WTC11 (cell line): Measurements from ENCODE around the gene TNS3. TPM values are rescaled to one million over a fixed set of nuclear protein-coding genes. Genes with fewer than 3 reads are reported as not detected.

ENCODE experiments used
- ATAC-seq: fragments of 200-7000 bp; cut with Tn5 transposase; 2 replicates; pipeline ENCODE4 v1.10.0; 2021; ENCODE audit warnings: mild to moderate bottlenecking, moderate library complexity
- CTCF ChIA-PET: fragments of 300-600 bp; sonication (Branson Sonifier 250); formaldehyde crosslinking; loops from one replicate; lab custom pipeline; 2021; ENCODE audit warnings: antibody characterized with exemption; lab: Charles Lee
- POLR2A ChIA-PET: fragments of 350-600 bp; sonication (Branson Sonifier 250); formaldehyde crosslinking; loops from one replicate; lab custom pipeline; 2021; ENCODE audit warnings: antibody characterized with exemption; lab: Charles Lee
- DNase-seq: peaks from one replicate; pipeline ENCODE4 v3.0.0; 2021; ENCODE audit warnings: low spot score
- H3K27ac Mint-ChIP-seq: 2 replicates; pipeline ENCODE4 v1.8.0; 2021; ENCODE audit warnings: mixed read lengths
- H3K27me3 Mint-ChIP-seq: 2 replicates; pipeline ENCODE4 v1.8.0; 2021; ENCODE audit warnings: low read depth, mild to moderate bottlenecking, moderate library complexity, mixed read lengths
- H3K36me3 Mint-ChIP-seq: 2 replicates; pipeline ENCODE4 v1.8.0; 2021; ENCODE audit warnings: mixed read lengths
- H3K4me1 Mint-ChIP-seq: 2 replicates; pipeline ENCODE4 v1.8.0; 2022; ENCODE audit warnings: mixed read lengths
- H3K4me3 Mint-ChIP-seq: 2 replicates; pipeline ENCODE4 v1.8.0; 2021; ENCODE audit warnings: mild to moderate bottlenecking, moderate library complexity, mixed read lengths
- H3K9me3 Mint-ChIP-seq: 2 replicates; pipeline ENCODE4 v1.8.0; 2021; ENCODE audit warnings: mixed read lengths
- ELF4 ChIP-seq: sonication (generic); formaldehyde crosslinking; IDR thresholded peaks from 2 replicates; pipeline ENCODE4 v1.8.1; 2022; ENCODE audit warnings: low read depth, mild to moderate bottlenecking, moderate library complexity, missing genetic modification reagents
- EMX1 ChIP-seq: fragments of 250-450 bp; sonication (Bioruptor Pico); IDR thresholded peaks from 2 replicates; pipeline ENCODE4 v1.8.0; 2021; ENCODE audit warnings: mild to moderate bottlenecking
- ETV6 ChIP-seq: sonication (generic); formaldehyde crosslinking; IDR thresholded peaks from 2 replicates; pipeline ENCODE4 v1.8.1; 2022; ENCODE audit warnings: mild to moderate bottlenecking, missing genetic modification reagents
- FOXJ3 ChIP-seq: sonication (generic); formaldehyde crosslinking; IDR thresholded peaks from 2 replicates; pipeline ENCODE4 v1.9.0; 2021; ENCODE audit warnings: missing genetic modification reagents, mild to moderate bottlenecking, borderline replicate concordance
- GTF2I ChIP-seq: fragments of 250-450 bp; sonication (Bioruptor Pico); conservative IDR thresholded peaks from 2 replicates; pipeline ENCODE4 v1.4.0; 2021; ENCODE audit warnings: mild to moderate bottlenecking
- JUN ChIP-seq: sonication (generic); formaldehyde crosslinking; IDR thresholded peaks from 2 replicates; pipeline ENCODE4 v1.8.0; 2023; ENCODE audit warnings: mild to moderate bottlenecking, missing genetic modification reagents
- KAT7 ChIP-seq: sonication (generic); formaldehyde crosslinking; IDR thresholded peaks from 2 replicates; pipeline ENCODE4 v1.8.1; 2023; ENCODE audit warnings: missing genetic modification reagents, mild to moderate bottlenecking, borderline replicate concordance
- MXD4 ChIP-seq: fragments of 250-450 bp; sonication (Bioruptor Pico); IDR thresholded peaks from 2 replicates; pipeline ENCODE4 v1.8.0; 2021; ENCODE audit warnings: mild to moderate bottlenecking, moderate library complexity, borderline replicate concordance
- NFYB ChIP-seq: sonication (generic); formaldehyde crosslinking; conservative IDR thresholded peaks from 2 replicates; pipeline ENCODE4 v1.8.0; 2022; ENCODE audit warnings: low read depth, missing genetic modification reagents
- OVOL2 ChIP-seq: fragments of 250-450 bp; sonication (Bioruptor Pico); IDR thresholded peaks from 2 replicates; pipeline ENCODE4 v1.9.0; 2021; ENCODE audit warnings: mild to moderate bottlenecking, borderline replicate concordance
- RORB ChIP-seq: fragments of 250-450 bp; sonication (Bioruptor Pico); IDR thresholded peaks from 2 replicates; pipeline ENCODE4 v1.9.0; 2021; ENCODE audit warnings: mild to moderate bottlenecking
- SMAD3 ChIP-seq: sonication (generic); formaldehyde crosslinking; IDR thresholded peaks from 2 replicates; pipeline ENCODE4 v1.8.0; 2022; ENCODE audit warnings: missing genetic modification reagents, mild to moderate bottlenecking, borderline replicate concordance
- TCF7 ChIP-seq: sonication (generic); formaldehyde crosslinking; IDR thresholded peaks from 2 replicates; pipeline ENCODE4 v1.8.0; 2022; ENCODE audit warnings: mild to moderate bottlenecking, low read depth, missing genetic modification reagents, moderate library complexity
- TEAD1 ChIP-seq: sonication (generic); formaldehyde crosslinking; IDR thresholded peaks from 2 replicates; pipeline ENCODE4 v1.8.0; 2022; ENCODE audit warnings: mild to moderate bottlenecking, missing genetic modification reagents
- TP53 ChIP-seq: sonication (generic); formaldehyde crosslinking; IDR thresholded peaks from 2 replicates; pipeline ENCODE4 v1.8.1; 2023; ENCODE audit warnings: mild to moderate bottlenecking, missing genetic modification reagents
- ZBTB21 ChIP-seq: sonication (generic); formaldehyde crosslinking; IDR thresholded peaks from 2 replicates; pipeline ENCODE4 v1.8.1; 2023; ENCODE audit warnings: mild to moderate bottlenecking, missing genetic modification reagents, borderline replicate concordance
- ZNF121 ChIP-seq: sonication (generic); formaldehyde crosslinking; IDR thresholded peaks from 2 replicates; pipeline ENCODE4 v1.8.0; 2023; ENCODE audit warnings: missing genetic modification reagents
- ZNF138 ChIP-seq: sonication (generic); formaldehyde crosslinking; conservative IDR thresholded peaks from 2 replicates; pipeline ENCODE4 v1.8.1; 2022; ENCODE audit warnings: mild to moderate bottlenecking, moderate library complexity, missing genetic modification reagents
- ZNF396 ChIP-seq: fragments of 250-450 bp; sonication (Bioruptor Pico); IDR thresholded peaks from 2 replicates; pipeline ENCODE4 v1.8.0; 2021; ENCODE audit warnings: mild to moderate bottlenecking, moderate library complexity, borderline replicate concordance
- total RNA-seq: library from RNA; stranded (reverse); gene quantifications from 3 replicates; pipeline ENCODE4 v1.2.3, GENCODE V29; 2021
- TF ChIP-seq, protein P1 (sequence below): sonication (generic); formaldehyde crosslinking; IDR thresholded peaks from 2 replicates; pipeline ENCODE4 v1.8.1; 2022; ENCODE audit warnings: mild to moderate bottlenecking, missing genetic modification reagents, moderate library complexity, borderline replicate concordance
- TF ChIP-seq, protein P2 (sequence below): fragments of 200-600 bp; IDR thresholded peaks from 2 replicates; pipeline ENCODE4 v1.8.0; 2022; ENCODE audit warnings: antibody characterized with exemption
- TF ChIP-seq, protein P3 (sequence below): sonication (generic); formaldehyde crosslinking; IDR thresholded peaks from 2 replicates; pipeline ENCODE4 v1.8.0; 2022; ENCODE audit warnings: mild to moderate bottlenecking, missing genetic modification reagents
- TF ChIP-seq, protein P4 (sequence below): sonication (generic); formaldehyde crosslinking; IDR thresholded peaks from 2 replicates; pipeline ENCODE4 v1.8.0; 2022; ENCODE audit warnings: missing genetic modification reagents
- TF ChIP-seq, protein P5 (sequence below): sonication (generic); formaldehyde crosslinking; IDR thresholded peaks from 2 replicates; pipeline ENCODE4 v1.8.1; 2023; ENCODE audit warnings: mild to moderate bottlenecking, missing genetic modification reagents
- TF ChIP-seq, protein P6 (sequence below): sonication (generic); formaldehyde crosslinking; IDR thresholded peaks from 2 replicates; pipeline ENCODE4 v1.8.0; 2022; ENCODE audit warnings: mild to moderate bottlenecking, missing genetic modification reagents

Gene TNS3
- total RNA-seq, 1 experiment from 2014 or later, result 37.7 TPM

DNA sequence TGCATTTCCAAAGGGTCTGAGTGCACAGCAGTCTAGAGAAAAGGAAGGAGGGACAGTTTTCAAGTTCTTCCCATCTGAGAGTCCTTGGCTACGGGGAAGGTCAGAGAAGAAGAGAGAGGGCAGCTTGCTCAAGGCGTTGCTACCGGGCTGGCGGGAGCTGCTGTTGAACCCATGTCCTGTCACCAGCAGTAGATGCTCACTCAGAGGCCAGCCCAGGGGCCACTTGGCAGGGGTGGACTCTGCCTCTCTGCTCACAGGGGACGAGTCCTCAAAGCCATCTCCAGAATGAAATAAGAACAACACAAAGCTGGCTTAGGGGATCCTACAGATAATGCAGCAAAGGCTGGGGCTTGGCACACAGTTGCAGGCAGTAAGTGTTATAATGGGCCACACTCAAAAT, 231.5 kb downstream of the TNS3 start:
- no peaks in the 10 kb centered on the region for H3K36me3 Mint-ChIP-seq
- DNase-seq (peak; percentile 4), ATAC-seq (no peak)
- no peaks in the 10 kb centered on the region for H3K9me3 Mint-ChIP-seq
- TF ChIP-seq, protein P1, sequence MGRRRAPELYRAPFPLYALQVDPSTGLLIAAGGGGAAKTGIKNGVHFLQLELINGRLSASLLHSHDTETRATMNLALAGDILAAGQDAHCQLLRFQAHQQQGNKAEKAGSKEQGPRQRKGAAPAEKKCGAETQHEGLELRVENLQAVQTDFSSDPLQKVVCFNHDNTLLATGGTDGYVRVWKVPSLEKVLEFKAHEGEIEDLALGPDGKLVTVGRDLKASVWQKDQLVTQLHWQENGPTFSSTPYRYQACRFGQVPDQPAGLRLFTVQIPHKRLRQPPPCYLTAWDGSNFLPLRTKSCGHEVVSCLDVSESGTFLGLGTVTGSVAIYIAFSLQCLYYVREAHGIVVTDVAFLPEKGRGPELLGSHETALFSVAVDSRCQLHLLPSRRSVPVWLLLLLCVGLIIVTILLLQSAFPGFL (CRISPR knock-in tag), result no peak
- TF ChIP-seq, protein P2, sequence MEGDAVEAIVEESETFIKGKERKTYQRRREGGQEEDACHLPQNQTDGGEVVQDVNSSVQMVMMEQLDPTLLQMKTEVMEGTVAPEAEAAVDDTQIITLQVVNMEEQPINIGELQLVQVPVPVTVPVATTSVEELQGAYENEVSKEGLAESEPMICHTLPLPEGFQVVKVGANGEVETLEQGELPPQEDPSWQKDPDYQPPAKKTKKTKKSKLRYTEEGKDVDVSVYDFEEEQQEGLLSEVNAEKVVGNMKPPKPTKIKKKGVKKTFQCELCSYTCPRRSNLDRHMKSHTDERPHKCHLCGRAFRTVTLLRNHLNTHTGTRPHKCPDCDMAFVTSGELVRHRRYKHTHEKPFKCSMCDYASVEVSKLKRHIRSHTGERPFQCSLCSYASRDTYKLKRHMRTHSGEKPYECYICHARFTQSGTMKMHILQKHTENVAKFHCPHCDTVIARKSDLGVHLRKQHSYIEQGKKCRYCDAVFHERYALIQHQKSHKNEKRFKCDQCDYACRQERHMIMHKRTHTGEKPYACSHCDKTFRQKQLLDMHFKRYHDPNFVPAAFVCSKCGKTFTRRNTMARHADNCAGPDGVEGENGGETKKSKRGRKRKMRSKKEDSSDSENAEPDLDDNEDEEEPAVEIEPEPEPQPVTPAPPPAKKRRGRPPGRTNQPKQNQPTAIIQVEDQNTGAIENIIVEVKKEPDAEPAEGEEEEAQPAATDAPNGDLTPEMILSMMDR, result no peak
- TF ChIP-seq KAT7 (no peak), ZNF121 (CRISPR knock-in tag) (no peak), TP53 (no peak), MXD4 (CRISPR knock-in tag) (no peak), EMX1 (no peak), GTF2I (CRISPR knock-in tag) (no peak), ETV6 (CRISPR knock-in tag) (no peak), FOXJ3 (CRISPR knock-in tag) (no peak), RORB (CRISPR knock-in tag) (no peak), ZNF396 (CRISPR knock-in tag) (no peak), OVOL2 (no peak), ZNF138 (CRISPR knock-in tag) (no peak), NFYB (CRISPR knock-in tag) (no peak), SMAD3 (no peak), TCF7 (no peak)
- TF ChIP-seq, protein P3, sequence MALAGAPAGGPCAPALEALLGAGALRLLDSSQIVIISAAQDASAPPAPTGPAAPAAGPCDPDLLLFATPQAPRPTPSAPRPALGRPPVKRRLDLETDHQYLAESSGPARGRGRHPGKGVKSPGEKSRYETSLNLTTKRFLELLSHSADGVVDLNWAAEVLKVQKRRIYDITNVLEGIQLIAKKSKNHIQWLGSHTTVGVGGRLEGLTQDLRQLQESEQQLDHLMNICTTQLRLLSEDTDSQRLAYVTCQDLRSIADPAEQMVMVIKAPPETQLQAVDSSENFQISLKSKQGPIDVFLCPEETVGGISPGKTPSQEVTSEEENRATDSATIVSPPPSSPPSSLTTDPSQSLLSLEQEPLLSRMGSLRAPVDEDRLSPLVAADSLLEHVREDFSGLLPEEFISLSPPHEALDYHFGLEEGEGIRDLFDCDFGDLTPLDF (CRISPR knock-in tag), result no peak
- TF ChIP-seq, protein P4, sequence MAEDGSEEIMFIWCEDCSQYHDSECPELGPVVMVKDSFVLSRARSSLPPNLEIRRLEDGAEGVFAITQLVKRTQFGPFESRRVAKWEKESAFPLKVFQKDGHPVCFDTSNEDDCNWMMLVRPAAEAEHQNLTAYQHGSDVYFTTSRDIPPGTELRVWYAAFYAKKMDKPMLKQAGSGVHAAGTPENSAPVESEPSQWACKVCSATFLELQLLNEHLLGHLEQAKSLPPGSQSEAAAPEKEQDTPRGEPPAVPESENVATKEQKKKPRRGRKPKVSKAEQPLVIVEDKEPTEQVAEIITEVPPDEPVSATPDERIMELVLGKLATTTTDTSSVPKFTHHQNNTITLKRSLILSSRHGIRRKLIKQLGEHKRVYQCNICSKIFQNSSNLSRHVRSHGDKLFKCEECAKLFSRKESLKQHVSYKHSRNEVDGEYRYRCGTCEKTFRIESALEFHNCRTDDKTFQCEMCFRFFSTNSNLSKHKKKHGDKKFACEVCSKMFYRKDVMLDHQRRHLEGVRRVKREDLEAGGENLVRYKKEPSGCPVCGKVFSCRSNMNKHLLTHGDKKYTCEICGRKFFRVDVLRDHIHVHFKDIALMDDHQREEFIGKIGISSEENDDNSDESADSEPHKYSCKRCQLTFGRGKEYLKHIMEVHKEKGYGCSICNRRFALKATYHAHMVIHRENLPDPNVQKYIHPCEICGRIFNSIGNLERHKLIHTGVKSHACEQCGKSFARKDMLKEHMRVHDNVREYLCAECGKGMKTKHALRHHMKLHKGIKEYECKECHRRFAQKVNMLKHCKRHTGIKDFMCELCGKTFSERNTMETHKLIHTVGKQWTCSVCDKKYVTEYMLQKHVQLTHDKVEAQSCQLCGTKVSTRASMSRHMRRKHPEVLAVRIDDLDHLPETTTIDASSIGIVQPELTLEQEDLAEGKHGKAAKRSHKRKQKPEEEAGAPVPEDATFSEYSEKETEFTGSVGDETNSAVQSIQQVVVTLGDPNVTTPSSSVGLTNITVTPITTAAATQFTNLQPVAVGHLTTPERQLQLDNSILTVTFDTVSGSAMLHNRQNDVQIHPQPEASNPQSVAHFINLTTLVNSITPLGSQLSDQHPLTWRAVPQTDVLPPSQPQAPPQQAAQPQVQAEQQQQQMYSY, result no peak
- no peak overlapping the region for H3K4me3 Mint-ChIP-seq
- ChIA-PET POLR2A (no interaction called here), CTCF (interaction anchor here (0.5 to 1.1 kb wide), 3 partner anchors 71 to 85 kb away, joined by 3 to 5 read pairs (median 4); no protein-coding TSS in a partner anchor)
- no peak overlapping the region for H3K27ac Mint-ChIP-seq
- H3K4me1 Mint-ChIP-seq, result 0 out of 2 replicates have a peak, but pooled peaks cover 2% of the 10 kb centered on the region
- H3K27me3 Mint-ChIP-seq, result no peaks in the 10 kb centered on the region

DNA sequence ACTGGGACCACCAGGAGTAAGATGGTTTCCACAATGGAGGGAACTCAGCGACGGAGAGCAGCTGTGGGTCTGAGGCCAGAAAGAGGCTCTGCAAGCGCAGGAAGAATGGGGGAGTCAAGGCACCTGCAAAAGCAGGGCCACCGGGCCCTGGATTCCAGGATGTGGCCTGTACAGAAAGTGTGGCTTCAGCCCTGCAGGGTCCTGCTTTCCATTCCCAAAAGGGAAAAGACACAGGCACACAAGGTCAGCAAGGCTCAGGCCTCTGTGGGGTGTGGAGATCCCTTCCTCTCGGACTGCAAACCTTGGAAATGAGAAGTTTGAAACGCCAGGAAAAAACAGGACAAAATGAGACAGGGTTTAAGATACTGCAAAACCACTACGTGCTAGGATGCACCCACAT, 232.5 kb downstream of the TNS3 start:
- ChIA-PET CTCF (no interaction called here), POLR2A (no interaction called here)
- Mint-ChIP-seq H3K27ac (no peak overlapping the region), H3K9me3 (no peaks in the 10 kb centered on the region), H3K27me3 (no peaks in the 10 kb centered on the region), H3K4me3 (no peak overlapping the region), H3K36me3 (no peaks in the 10 kb centered on the region), H3K4me1 (0 out of 2 replicates have a peak, but pooled peaks cover 2% of the 10 kb centered on the region)
- no peak for ATAC-seq
- no peak for DNase-seq
- no peak for TF ChIP-seq JUN (CRISPR knock-in tag)
- TF ChIP-seq, protein P5, sequence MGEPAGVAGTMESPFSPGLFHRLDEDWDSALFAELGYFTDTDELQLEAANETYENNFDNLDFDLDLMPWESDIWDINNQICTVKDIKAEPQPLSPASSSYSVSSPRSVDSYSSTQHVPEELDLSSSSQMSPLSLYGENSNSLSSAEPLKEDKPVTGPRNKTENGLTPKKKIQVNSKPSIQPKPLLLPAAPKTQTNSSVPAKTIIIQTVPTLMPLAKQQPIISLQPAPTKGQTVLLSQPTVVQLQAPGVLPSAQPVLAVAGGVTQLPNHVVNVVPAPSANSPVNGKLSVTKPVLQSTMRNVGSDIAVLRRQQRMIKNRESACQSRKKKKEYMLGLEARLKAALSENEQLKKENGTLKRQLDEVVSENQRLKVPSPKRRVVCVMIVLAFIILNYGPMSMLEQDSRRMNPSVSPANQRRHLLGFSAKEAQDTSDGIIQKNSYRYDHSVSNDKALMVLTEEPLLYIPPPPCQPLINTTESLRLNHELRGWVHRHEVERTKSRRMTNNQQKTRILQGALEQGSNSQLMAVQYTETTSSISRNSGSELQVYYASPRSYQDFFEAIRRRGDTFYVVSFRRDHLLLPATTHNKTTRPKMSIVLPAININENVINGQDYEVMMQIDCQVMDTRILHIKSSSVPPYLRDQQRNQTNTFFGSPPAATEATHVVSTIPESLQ (CRISPR knock-in tag), result no peak
- TF ChIP-seq ZBTB21 (CRISPR knock-in tag), result no peak
- no peak for TF ChIP-seq ELF4 (CRISPR knock-in tag)
- TF ChIP-seq, protein P2, result no peak
- TF ChIP-seq TEAD1 (CRISPR knock-in tag), result no peak
- TF ChIP-seq, protein P6, sequence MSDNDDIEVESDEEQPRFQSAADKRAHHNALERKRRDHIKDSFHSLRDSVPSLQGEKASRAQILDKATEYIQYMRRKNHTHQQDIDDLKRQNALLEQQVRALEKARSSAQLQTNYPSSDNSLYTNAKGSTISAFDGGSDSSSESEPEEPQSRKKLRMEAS, result no peak
